Urothelium cell line (cell line): ENCODE measurements around the gene PNMA3.
A peak's percentile ranks its signal among the peaks of the same experiment; 100 is the strongest.
"Not testable (repeated sequence)": the region's sequence is repeated elsewhere in the genome, so short reads cannot be mapped to it uniquely, and the experiment has no call there.

Experiments
- DNase-seq: peaks from one replicate; pipeline ENCODE4 v3.0.0; 2011; ENCODE audit warnings: low spot score, mixed read lengths
- FAIRE-seq: peaks from 2 replicates; lab custom pipeline; 2011; peaks lifted over from hg19 to GRCh38; lab: Jason Lieb, UNC

The PNMA3 gene, protein sequence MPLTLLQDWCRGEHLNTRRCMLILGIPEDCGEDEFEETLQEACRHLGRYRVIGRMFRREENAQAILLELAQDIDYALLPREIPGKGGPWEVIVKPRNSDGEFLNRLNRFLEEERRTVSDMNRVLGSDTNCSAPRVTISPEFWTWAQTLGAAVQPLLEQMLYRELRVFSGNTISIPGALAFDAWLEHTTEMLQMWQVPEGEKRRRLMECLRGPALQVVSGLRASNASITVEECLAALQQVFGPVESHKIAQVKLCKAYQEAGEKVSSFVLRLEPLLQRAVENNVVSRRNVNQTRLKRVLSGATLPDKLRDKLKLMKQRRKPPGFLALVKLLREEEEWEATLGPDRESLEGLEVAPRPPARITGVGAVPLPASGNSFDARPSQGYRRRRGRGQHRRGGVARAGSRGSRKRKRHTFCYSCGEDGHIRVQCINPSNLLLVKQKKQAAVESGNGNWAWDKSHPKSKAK

DNA sequence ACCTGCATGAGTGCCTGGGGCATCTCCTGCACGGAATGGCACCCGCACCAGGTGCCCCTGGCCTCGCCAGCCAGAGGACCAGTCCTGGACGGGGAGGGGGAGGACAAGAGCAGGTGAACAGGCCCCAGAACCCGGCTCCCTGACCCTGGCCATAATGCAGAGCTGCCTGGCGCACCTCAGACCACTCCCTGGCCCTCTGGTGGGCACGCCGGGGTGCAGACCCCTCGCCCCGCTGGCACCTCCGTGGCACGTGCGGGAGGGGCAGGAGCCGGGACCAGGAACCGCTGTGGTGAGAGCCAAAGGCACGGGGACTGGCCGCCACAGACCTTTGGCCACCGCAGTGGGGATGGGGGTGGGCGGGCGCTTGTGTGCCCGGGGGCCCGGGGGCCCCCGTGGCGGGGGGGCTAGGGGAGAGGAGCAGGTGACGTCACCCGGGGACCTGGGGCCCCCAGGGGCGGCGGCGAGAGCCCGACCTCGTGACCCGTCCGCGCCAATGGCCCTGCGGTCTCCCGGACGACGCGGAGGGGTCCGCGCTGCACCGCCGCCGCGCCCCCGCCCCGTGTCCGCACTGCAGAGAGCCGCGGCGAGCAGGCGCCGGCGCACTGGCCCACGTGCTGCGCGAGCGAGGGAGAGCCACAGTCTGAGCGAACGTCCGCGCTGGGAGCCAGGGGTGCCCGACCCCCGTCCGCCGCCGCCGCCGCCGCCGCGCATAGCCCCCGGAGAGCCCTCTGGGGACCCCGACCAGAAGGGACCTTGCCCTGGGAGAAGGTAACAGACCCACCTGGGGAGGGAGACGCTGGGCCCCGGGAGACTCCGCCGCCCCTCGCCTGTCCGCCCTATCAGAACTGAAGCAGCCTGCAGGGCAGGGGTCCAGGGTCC, at the start of gene PNMA3:
TSS of gene PNMA3 (plus strand) at position 600 of the 879 bp plus-strand sequence. CDS start 586 bp downstream, outside the sequence.
- no peak for FAIRE-seq
- no peak for DNase-seq

DNA sequence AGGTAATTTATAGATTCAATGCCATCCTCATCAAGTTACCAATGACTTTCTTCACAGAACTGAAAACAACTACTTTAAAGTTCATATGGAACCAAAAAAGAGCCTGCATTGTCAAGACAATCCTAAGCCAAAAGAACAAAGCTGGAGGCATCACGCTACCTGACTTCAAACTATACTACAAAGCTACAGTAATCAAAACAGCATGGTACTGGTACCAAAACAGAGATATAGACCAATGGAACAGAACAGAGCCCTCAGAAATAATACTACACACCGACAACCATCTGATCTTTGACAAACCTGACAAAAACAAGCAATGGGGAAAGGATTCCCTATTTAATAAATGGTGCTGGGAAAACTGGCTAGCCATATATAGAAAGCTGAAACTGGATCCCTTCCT, 39.1 kb upstream of the PNMA3 start:
- FAIRE-seq, DNase-seq: not testable (repeated sequence)

DNA sequence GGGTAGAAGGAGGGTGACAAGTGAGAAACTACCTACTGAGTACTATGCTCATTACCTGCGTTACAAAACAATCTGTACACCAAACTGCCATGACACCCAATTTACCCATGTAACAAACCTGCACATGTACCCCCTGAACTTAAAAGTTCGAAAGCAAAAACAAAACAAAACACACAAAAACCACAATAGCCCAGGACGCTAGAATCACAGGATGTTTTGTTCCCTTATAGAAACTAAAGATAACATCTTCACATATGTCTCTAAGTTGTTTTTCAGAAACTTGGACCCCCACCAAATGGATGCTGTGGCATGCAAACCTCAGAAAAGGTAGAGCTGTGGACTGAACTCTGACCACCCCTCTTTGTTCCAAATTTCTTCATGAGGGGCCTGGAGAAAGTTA, 37.1 kb upstream of the PNMA3 start:
- FAIRE-seq = no peak
- DNase-seq = no peak

DNA sequence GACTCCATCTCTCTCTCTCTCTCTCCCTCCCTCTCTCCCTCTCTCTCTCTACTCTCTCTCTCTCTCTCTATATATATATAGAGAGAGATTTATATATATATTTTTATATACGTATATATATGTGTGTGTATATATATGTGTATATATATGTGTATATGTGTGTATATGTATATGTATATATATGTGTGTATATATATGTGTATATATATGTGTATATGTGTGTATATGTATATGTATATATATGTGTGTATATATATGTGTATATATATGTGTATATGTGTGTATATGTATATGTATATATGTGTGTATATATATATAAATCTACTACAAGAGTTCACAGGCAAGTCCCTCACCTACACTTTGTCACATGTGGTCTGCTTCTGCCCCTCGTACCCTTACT, 29.8 kb upstream of the PNMA3 start:
- not testable (repeated sequence) for DNase-seq, FAIRE-seq

DNA sequence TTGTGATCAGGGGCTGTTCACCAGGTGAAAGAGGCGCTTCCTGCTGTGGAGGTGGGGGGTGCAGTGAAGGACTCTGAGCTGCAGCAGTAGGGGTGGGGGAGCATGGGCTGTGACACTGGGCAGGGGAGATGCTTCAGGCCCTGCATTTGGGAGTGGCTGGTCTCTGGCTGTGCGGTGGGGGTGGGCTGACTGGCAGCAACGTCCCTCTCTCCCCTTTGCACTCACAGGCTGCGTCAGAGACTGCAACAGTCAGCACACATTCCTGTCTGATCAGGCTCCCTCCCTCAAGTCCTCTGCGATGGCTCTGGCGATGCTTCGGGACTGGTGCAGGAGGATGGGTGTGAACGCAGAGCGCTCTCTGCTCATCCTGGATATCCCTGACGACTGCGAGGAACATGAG, 27.8 kb upstream of the PNMA3 start:
- not testable (repeated sequence) for FAIRE-seq

DNA sequence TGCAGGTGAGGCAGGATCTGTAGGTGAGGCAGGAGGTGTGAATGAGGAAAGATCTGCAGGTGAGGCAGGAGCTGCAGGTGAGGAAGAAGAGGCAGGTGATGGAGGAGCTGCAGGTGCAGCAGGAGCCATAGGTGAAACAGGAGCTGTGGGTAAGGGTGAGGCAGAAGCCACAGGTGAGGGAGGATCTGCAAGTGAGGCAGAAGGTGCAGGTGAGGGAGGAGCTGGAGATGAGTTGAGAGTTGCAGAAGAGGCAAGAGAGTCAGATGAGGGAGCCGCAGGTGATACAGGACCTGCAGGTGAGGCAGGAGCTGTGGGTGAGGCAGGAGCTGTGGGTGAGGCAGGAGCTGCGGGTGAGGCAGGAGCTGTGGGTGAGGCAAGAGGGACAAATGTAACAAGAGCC, 27.1 kb upstream of the PNMA3 start:
- DNase-seq (no peak), FAIRE-seq (no peak)

More for the DNA sequence above, 27.8 kb upstream of the PNMA3 start:
- not testable (repeated sequence) for DNase-seq

DNA sequence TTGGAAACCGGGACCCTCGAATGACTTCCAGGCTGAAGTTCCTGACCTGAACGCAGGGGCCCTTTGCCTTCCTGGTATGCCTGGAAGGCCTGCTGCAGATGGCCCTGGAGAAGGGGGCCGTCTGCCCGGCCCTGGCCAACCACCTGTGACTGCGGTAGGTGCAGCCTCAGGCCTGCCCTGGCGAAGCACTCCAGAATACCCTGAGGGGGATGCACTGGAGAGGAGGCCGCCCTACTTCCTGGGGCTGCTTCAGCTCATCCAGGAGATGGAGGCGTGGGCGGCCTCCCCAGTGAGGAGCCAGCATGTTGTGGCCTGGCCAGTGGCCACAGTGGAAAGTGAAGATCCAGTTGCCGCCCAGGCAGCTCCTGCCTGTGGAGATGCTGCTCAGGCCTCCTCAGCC, 26.4 kb upstream of the PNMA3 start:
- DNase-seq (no peak), FAIRE-seq (no peak)

DNA sequence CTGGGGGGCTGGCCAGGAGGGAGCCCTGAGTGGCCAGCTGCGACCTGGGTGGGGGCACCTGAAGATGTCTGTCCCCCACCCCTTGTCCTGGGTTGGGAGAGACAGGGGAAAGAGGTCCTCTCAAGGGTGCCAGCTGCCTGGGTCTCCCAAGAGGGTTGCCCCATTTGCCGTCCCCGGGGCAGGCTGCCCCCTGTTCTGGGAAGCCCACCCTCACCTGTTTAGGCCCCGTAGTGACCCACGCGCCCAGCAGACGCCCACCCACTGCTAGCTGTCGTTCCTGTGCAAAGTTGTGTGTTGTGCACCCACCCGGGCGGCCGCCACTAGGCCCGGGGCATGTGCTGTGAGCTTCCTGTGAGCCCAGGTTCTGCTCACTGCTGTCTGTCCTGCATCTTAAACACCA, 25.5 kb upstream of the PNMA3 start:
- no peak for FAIRE-seq

DNA sequence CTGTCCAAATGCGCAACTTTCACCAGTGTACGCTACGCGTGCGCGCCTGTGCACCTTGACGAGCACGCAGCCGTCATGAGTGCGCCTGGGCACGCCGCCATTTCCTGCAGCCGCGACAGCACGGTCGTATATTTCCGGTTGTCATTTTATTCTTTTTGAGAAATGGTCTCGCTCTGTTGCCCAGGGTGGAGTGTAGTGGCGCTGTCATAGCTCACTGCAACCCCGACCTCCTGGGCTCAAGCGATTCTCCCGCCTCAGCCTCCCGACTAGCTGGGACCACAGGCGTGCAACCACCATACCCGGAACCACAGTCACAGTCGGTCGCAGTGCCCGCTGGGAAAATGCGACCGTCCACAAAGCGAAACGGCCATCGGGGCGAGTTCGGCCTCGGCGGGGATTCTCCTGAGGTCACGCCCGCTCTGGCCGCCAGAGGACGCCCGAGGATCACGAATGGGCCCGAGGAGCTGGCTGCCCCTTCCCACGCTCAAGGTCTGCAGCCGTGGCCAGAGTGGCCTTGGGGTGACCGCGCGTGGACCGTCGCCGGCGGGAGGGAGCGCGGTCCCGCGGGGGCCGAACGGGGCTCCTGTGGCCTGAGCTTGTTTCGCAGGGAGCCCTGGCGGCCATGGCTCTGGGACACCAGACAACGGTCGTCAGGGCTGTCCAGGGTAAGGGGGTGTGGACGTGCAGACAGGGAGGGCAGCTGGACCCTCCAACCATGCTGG, 23.7 kb upstream of the PNMA3 start:
- FAIRE-seq (peak; percentile 63), DNase-seq (peak; percentile 84)

More for the DNA sequence above, 25.5 kb upstream of the PNMA3 start:
- DNase-seq = no peak

DNA sequence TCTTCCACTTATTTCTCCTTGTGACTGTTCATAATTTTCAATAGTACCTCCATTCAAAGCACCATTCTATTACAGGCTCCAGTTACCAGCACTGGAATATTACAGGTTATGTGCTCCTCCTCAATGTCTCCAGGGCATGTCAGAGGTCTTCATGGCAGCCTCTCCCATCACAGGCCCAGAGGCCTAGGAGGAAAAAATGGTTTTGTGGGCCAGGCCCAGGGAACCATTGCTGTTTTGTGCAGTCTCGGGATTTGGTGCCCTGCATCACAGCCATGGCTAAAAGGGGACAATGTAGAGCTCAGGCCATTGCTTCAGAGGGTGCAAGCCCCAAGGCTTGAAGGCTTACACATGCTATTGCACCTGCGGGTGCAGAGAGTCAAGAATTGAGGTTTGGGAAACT, 7.2 kb upstream of the PNMA3 start:
- FAIRE-seq (no peak), DNase-seq (no peak)

DNA sequence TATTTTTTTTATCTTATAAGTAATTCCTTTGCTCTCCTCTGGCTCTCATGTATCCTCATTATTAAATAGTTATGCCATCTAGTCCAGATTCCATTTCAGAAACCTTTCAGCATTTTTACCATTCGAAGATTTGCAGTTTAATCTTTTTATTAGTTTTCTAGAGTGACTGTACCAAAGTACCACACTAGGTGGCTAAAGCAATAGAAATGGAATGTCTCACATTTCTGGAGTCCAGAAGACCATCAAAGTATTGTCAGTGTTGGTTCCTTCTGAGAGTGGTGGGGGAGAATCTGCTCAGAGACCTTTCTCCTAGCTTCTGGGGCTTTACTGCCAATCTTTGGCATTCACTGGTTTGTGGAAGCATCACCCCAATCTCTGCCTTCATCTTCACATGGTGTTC, 3.7 kb upstream of the PNMA3 start:
- FAIRE-seq (no peak), DNase-seq (no peak)

DNA sequence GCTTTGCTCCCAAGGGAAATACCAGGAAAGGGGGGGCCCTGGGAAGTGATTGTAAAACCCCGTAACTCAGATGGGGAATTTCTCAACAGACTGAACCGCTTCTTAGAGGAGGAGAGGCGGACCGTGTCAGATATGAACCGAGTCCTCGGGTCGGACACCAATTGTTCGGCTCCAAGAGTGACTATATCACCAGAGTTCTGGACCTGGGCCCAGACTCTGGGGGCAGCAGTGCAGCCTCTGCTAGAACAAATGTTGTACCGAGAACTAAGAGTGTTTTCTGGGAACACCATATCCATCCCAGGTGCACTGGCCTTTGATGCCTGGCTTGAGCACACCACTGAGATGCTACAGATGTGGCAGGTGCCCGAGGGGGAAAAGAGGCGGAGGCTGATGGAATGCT, 1.0 kb downstream of the PNMA3 start:
- FAIRE-seq (no peak), DNase-seq (no peak)

DNA sequence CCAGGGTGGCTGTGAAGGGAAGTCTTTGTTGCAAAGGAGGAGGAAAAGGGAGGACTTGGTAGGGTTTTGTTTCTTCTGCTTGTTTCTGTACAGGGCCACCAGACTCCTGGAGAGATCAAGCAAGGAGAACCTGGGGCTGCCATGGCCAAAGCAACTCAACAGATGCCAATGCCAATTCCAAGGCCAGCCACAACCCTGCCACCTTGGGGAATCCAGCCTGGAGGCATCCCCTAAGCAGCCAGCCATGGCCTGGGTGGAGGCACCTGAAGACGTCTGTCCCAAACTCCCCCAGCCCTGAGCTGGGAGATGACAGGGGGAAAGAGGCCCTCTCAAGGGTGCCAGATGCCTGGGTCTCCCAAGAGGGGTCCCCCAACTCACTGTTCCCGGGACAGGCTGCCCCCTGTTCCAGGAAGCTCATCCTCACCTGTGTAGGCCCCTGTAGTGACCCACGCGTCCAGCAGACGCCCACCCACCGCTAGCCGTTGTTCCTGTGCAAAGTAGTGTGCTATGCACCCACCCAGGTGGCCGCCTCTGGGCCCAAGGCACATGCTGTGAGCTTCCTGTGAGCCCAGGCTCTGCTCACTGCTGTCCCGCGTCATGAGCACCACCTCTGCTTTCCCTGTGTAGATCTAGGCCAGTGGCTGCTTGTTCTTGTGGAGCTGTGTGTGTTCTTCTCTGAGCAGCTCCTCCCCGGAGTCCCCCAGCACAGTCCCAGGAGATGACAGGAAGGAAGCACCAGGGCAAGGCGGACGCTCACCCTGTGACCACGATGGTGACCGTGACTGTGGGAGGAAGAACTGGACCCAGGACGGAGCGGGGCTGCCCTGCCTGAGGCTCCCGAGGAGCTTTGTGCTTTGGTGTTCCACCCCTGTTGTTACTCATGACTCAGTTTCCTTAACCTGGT, 3.2 kb downstream of the PNMA3 start:
- FAIRE-seq (no peak), DNase-seq (no peak)

DNA sequence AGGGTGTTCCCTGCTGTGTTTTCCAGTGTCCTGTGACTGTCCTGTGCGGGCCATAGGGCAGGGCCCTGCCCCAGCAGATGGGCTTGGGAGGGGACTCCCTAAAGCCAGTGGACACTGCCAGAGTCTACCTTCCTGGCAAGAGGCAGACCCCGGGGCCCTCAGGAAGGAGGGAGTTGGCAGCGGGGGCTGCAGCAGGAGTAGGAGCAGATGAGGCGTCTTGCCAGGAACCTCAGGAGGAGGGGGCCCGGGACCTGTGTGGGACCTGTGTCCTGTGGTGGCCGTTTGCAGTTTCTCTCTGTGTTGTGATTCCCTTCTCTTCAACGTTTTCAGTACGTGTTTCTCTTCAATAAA, 3.8 kb downstream of the PNMA3 start:
- no peak for FAIRE-seq
- no peak for DNase-seq

DNA sequence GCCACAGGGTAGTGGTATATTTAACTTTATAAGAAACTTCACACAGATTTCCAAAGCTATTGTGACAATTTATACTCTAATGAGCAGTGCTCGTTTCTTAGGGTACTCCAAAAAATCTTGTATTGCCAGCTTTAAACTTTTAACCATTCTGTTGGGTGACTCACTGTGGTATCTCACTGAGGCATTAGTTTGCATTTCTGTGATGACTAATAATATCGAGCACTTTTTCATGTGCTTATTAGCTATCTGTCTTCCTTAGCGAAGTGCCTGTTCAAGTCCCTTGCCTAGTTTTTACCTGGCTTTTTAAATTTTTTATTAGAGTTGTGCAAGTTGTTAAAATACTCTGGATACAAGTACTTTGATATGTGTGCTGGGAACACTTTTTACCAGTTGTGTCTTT, 5.5 kb downstream of the PNMA3 start:
- FAIRE-seq = no peak
- DNase-seq = peak; percentile 35

DNA sequence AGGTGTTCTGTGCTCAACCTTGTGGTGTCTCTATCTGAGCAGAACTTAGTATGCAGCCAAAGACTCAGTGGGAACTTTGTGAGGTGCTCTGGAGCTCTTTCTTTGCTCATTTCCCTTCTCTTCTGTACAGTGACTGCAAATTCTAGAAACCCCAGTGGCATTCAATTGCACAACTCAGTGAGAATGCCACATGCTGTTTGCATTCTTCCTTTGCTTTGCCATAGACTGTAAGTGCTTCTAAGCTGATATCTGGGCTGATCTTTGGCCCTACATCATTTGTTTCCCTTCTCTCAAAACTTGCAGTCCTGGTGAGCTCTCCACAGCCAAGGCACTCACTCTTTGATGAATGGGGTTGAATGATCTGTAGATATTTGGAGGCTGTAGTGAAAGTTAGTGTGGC, 7.0 kb downstream of the PNMA3 start:
- DNase-seq (no peak), FAIRE-seq (no peak)

DNA sequence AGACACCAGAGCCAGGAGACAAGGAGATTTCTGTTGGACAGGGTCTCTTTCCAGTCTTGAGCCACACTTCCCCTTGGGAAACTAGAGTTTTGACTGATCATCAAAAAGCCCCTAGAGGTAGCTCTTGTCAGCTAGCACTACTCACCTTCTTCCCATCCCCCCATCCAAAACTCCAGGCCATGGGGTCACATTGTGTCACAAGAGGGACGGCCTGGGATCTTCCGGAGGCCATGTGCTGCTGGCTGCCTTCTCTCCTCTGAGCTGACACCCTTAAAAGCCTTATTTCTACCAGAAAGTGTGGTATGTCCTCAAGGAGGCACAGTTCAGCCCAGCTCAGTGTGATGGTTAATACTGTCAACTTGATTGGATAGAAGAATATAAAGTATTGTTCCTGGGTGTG, 7.8 kb downstream of the PNMA3 start:
- DNase-seq (no peak), FAIRE-seq (no peak)

DNA sequence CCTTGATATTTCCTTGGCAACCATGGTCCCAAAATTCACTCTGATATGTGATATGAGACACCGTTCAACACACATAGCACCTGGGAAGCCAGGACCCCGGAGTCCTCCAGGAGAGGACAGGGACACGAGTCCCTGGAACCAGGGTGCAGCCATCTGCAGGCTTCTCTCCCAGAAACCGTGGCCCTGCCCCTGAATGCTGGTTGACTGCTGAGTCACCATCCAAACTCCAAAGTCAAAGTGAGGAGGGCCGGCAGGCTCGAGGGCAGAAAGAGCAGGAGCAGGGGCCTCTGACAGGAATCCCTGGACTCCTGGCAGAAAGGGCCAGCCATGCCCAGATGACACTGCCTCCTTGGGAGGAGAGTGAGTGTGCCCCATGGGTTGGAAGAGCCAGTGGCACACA, 9.1 kb downstream of the PNMA3 start:
- FAIRE-seq = no peak
- DNase-seq = peak; percentile 9

DNA sequence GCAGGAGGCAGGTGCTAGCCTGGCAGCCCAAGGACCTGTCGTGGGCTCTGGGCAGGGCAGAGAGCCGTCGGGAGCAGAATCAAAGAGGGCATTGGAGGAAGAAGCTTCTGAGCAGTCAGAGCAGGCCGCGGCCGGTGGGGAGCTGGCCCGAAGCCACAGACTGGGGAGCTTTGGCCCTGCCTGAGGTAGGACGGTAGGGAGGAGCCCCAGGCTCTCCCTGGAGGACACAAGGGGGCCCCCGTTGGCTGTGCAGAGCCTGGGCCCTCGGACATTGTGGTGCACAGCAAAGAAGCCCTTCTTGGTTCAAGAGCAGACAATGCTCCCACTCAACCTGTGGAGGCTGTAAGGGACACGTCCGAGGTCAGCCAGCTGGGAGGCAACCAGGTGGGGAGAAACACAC, 10.1 kb downstream of the PNMA3 start:
- DNase-seq, FAIRE-seq: not testable (repeated sequence)
